ENCODE data around the gene CRYBG2. TPM values are rescaled to one million over a fixed set of nuclear protein-coding genes. Genes with fewer than 3 reads are reported as not detected.

Gene CRYBG2
- total RNA-seq, 1 donor from 2014 or later, result 67.0 TPM

- no peaks in the 10 kb centered on the region for H3K9me3 ChIP-seq
- H3K4me1 ChIP-seq, result no peaks in the 10 kb centered on the region
- no peak overlapping the region for H3K4me3 ChIP-seq
- no peak for DNase-seq (ENCODE audit: extremely low spot score in 2 of 2)
- no peak overlapping the region for H3K27ac ChIP-seq
- H3K27me3 ChIP-seq, result no peaks in the 10 kb centered on the region
- H3K36me3 ChIP-seq, result no peaks in the 10 kb centered on the region
- intact Hi-C loops (cut with DNase I), result no loop called here
- TF ChIP-seq POLR2AphosphoS5 (IDR thresholded peaks at IDR 0.05; ENCODE audit: insufficient read depth in 1 of 2, low read depth in 1 of 2) (no peak), POLR2A (IDR thresholded peaks at IDR 0.05) (no peak)
- TF ChIP-seq, protein P1, sequence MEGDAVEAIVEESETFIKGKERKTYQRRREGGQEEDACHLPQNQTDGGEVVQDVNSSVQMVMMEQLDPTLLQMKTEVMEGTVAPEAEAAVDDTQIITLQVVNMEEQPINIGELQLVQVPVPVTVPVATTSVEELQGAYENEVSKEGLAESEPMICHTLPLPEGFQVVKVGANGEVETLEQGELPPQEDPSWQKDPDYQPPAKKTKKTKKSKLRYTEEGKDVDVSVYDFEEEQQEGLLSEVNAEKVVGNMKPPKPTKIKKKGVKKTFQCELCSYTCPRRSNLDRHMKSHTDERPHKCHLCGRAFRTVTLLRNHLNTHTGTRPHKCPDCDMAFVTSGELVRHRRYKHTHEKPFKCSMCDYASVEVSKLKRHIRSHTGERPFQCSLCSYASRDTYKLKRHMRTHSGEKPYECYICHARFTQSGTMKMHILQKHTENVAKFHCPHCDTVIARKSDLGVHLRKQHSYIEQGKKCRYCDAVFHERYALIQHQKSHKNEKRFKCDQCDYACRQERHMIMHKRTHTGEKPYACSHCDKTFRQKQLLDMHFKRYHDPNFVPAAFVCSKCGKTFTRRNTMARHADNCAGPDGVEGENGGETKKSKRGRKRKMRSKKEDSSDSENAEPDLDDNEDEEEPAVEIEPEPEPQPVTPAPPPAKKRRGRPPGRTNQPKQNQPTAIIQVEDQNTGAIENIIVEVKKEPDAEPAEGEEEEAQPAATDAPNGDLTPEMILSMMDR (IDR thresholded peaks at IDR 0.05), result no peak
These were observed 14.6 kb upstream of the CRYBG2 start for GRCh38 chr1:26368486-26368885.

DNA sequence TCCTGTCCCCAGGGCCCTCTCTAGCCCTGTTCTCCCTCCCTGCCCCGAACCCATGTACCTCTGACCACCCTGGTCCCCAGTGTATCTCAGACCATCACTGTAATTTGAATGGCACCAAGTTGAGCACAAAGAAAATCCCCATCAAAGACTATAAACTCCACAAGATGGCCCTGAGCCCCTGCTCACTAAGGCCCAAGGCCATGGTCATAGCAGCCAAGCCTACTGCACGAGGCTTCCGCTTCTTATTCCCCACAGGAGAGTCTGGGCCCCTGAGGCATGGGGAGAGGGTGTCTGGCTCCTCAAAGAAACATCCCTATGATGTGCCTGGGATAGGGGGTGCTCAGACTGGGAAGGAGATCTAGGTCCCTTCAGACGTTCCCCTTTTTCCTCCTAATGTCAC lies 14.1 kb upstream of the CRYBG2 start:
- H3K36me3 ChIP-seq, result no peaks in the 10 kb centered on the region
- H3K9me3 ChIP-seq, result no peaks in the 10 kb centered on the region
- intact Hi-C loops (cut with DNase I), result no loop called here
- no peak for TF ChIP-seq POLR2A (IDR thresholded peaks at IDR 0.05)
- TF ChIP-seq, protein P1 (IDR thresholded peaks at IDR 0.05), result no peak
- no peak for TF ChIP-seq POLR2AphosphoS5 (IDR thresholded peaks at IDR 0.05; ENCODE audit: insufficient read depth in 1 of 2, low read depth in 1 of 2)
- DNase-seq (ENCODE audit: extremely low spot score in 2 of 2), result no peak
- no peaks in the 10 kb centered on the region for H3K4me1 ChIP-seq
- no peak overlapping the region for H3K27ac ChIP-seq
- H3K4me3 ChIP-seq, result no peak overlapping the region
- no peaks in the 10 kb centered on the region for H3K27me3 ChIP-seq

DNA sequence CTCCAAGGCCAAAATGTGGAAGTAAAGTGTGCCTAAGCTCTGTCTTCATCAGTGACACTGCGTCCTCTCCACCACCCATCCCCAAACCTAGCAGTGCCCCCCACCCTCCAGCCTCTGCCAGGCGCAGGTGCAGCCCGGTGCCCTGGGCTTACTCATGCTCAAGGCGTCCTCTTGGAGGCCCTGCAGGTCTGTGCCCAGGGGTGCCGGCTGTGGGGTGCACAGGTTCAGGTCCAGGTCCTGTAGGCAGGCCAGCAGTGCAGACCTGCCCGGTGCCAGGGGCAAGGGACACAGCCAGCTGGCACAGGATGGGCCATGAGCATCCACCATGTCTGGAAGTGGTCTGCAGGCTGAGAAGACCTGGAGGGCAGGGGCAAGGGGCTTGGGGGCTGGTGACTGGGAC lies 13.5 kb upstream of the CRYBG2 start:
- no peaks in the 10 kb centered on the region for H3K9me3 ChIP-seq
- TF ChIP-seq POLR2A (IDR thresholded peaks at IDR 0.05) (no peak), POLR2AphosphoS5 (IDR thresholded peaks at IDR 0.05; ENCODE audit: insufficient read depth in 1 of 2, low read depth in 1 of 2) (no peak)
- TF ChIP-seq, protein P1 (IDR thresholded peaks at IDR 0.05), result no peak
- H3K27me3 ChIP-seq, result no peaks in the 10 kb centered on the region
- no peak overlapping the region for H3K4me3 ChIP-seq
- no peaks in the 10 kb centered on the region for H3K36me3 ChIP-seq
- intact Hi-C loops (cut with DNase I), result no loop called here
- H3K4me1 ChIP-seq, result no peaks in the 10 kb centered on the region
- no peak for DNase-seq (ENCODE audit: extremely low spot score in 2 of 2)
- no peak overlapping the region for H3K27ac ChIP-seq

DNA sequence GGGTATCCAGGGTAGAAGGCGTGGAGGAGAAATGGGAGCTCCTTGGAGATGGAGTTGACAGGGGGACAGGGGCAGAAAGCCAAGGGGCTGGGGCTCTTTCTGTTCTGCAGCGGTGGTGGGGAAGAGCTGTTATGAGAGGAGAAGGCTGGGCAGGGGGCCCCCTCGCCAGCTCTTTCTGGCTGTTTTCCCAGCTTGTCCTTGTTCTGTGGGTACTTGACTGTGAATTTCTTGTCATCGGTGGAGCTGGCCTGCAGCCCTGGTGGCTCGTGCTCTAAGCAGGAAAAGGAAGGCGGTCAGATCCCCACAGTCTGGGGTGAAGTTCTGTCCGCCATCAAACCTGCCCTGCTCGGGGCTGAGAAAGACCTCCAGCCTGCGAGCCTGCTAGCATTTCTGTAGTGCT lies 11.0 kb upstream of the CRYBG2 start:
- H3K27me3 ChIP-seq, result peaks cover 4% of the 10 kb centered on the region
- peaks cover 12% of the 10 kb centered on the region for H3K4me1 ChIP-seq
- H3K4me3 ChIP-seq, result no peak overlapping the region
- TF ChIP-seq, protein P1 (IDR thresholded peaks at IDR 0.05), result no peak
- no peak for TF ChIP-seq POLR2AphosphoS5 (IDR thresholded peaks at IDR 0.05; ENCODE audit: insufficient read depth in 1 of 2, low read depth in 1 of 2)
- TF ChIP-seq POLR2A (IDR thresholded peaks at IDR 0.05), result no peak
- no peaks in the 10 kb centered on the region for H3K9me3 ChIP-seq
- no peak for DNase-seq (ENCODE audit: extremely low spot score in 2 of 2)
- H3K27ac ChIP-seq, result no peak overlapping the region
- intact Hi-C loops (cut with DNase I), result no loop called here
- H3K36me3 ChIP-seq, result no peaks in the 10 kb centered on the region

DNA sequence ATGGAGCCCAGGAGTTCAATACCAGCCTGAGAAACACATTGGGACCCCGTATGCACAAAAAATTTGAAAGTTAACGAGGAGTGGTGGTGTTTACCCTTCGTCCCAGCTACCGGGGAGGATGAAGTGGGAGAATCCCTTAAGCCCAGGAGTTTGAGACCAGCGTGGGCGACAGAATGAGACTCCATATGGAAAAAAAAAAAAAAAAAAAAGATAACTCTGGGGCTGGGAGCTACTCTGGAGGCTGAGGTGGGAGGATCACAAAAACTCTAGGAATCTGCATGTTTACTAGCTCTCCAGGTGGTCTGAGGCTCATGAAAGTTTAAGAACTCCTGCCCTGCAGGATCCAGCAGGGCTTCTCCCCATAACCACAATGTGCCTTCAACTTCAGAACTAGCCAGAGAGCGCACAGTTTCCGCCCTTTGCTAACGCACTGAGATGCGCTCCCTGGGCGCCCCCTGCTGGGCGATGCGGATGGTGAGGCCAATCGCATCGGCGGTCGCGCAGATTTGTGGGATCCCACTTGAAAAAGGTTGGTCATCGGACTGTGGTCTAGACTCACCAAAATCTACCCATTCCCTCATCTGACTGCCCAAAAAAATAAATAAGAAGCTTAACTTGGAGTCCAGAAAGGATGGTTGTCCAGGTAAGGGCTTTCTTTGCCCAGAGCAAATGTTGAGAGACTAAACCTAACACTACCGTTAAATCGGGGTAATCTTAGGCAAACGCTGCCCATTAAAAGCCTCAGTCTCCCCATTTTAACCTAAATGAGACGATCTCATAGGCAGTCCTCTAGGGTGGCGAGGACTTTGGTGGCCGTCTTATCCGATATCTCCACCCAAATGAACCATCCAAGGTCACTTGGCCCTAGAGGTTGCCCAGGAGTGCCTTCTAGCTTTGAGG lies 9.9 kb upstream of the CRYBG2 start:
- Histone ChIP-seq H3K4me1 (peaks cover 14% of the 10 kb centered on the region), H3K9me3 (no peaks in the 10 kb centered on the region), H3K27ac (no peak overlapping the region), H3K27me3 (peaks cover 6% of the 10 kb centered on the region), H3K36me3 (no peaks in the 10 kb centered on the region), H3K4me3 (no peak overlapping the region)
- intact Hi-C loops (cut with DNase I), result no loop called here
- DNase-seq (ENCODE audit: extremely low spot score in 2 of 2), result no peak
- TF ChIP-seq, protein P1 (IDR thresholded peaks at IDR 0.05), result peak; percentile 54 to 65 (median 60)
- TF ChIP-seq POLR2AphosphoS5 (IDR thresholded peaks at IDR 0.05; ENCODE audit: insufficient read depth in 1 of 2, low read depth in 1 of 2), result peak in 1 of 2 donors; percentile 15
- TF ChIP-seq POLR2A (IDR thresholded peaks at IDR 0.05), result no peak

Measured in vagina (tissue), 2 donors.